ENCODE results near the gene FBXO46. TPM values are rescaled to one million over a fixed set of nuclear protein-coding genes. Genes with fewer than 3 reads are reported as not detected.

The FBXO46 gene
- total and polyA plus RNA-seq, 2 of the 13 experiments (the other 11 are each of a cell fraction or from before 2014, with no cell fraction given) = 6.2 to 6.4 TPM

DNA sequence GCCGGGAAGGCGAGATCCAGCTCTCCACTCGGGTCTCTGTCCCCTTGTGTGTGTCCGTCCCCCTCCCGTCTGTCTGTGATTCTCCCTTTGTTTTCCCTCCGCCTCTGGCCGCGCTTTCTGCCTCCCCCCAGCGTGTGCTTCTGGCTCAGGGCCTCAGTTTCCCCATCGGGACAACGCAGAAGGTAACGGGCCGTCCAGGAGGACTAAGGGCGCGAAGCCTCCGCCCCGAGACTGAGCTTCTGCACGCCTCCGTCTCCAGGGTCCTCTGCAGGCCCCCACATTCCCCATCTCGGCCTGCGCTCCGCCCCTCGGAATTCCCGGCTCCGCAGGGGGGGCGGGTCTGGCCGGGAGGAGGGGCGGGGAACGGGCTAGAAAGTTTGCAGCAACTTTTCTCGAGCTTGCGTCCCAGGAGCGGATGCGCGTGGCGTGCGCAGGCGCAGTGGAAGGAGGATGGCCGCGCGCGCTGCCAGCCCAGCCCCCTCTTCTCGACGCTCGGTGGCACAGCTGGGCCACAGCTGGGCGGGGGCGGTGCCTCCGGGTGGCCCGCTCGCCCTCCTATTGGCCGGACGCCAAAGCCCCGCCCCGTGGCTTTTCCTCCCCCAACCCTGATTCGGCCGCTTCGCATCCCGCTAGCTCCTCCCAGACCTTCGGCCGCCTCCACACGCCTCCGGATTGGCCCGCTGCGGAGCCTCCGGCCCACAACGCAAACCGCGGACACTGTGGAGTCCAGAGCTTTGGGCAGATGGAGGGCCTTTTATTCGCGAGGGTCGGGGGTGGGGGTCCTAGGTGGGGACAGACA is 38.5 kb upstream of the FBXO46 start, which contains the start of gene SIX5 (continued):
- TF ChIP-seq ZNF780A (CRISPR knock-in tag; IDR thresholded peaks at IDR 0.05) (no peak), PHF8 (CRISPR knock-in tag; IDR thresholded peaks at IDR 0.05) (peak; percentile 72), NR2F2 (IDR thresholded peaks at IDR 0.05; ENCODE audit: borderline replicate concordance, low read depth) (no peak), ZNF253 (CRISPR knock-in tag; IDR thresholded peaks at IDR 0.05; ENCODE audit: borderline replicate concordance) (no peak), CBFB (CRISPR knock-in tag; IDR thresholded peaks at IDR 0.05) (peak; percentile 85), RFX1 (IDR thresholded peaks at IDR 0.05) (no peak), RELA (CRISPR knock-in tag; IDR thresholded peaks at IDR 0.05) (peak; percentile 82; the same call in 1 of the 2 replicates), HOXA7 (CRISPR knock-in tag; IDR thresholded peaks at IDR 0.05) (no peak), ZNF446 (CRISPR knock-in tag; IDR thresholded peaks at IDR 0.05) (no peak), GABPB1 (CRISPR knock-in tag; IDR thresholded peaks at IDR 0.05) (peak; percentile 90), ZNF468 (CRISPR knock-in tag; IDR thresholded peaks at IDR 0.05) (no peak), LCORL (IDR thresholded peaks at IDR 0.05) (no peak), LCORL (CRISPR knock-in tag; IDR thresholded peaks at IDR 0.05) (no peak; the same call in 1 of the 2 replicates)
- TF ChIP-seq, protein P1, sequence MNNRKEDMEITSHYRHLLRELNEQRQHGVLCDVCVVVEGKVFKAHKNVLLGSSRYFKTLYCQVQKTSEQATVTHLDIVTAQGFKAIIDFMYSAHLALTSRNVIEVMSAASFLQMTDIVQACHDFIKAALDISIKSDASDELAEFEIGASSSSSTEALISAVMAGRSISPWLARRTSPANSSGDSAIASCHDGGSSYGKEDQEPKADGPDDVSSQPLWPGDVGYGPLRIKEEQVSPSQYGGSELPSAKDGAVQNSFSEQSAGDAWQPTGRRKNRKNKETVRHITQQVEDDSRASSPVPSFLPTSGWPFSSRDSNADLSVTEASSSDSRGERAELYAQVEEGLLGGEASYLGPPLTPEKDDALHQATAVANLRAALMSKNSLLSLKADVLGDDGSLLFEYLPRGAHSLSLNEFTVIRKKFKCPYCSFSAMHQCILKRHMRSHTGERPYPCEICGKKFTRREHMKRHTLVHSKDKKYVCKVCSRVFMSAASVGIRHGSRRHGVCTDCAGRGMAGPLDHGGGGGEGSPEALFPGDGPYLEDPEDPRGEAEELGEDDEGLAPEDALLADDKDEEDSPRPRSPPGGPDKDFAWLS (CRISPR knock-in tag; IDR thresholded peaks at IDR 0.05; ENCODE audit: borderline replicate concordance) = no peak
- TF ChIP-seq, protein P2, sequence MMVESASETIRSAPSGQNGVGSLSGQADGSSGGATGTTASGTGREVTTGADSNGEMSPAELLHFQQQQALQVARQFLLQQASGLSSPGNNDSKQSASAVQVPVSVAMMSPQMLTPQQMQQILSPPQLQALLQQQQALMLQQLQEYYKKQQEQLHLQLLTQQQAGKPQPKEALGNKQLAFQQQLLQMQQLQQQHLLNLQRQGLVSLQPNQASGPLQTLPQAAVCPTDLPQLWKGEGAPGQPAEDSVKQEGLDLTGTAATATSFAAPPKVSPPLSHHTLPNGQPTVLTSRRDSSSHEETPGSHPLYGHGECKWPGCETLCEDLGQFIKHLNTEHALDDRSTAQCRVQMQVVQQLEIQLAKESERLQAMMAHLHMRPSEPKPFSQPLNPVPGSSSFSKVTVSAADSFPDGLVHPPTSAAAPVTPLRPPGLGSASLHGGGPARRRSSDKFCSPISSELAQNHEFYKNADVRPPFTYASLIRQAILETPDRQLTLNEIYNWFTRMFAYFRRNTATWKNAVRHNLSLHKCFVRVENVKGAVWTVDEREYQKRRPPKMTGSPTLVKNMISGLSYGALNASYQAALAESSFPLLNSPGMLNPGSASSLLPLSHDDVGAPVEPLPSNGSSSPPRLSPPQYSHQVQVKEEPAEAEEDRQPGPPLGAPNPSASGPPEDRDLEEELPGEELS (CRISPR knock-in tag; IDR thresholded peaks at IDR 0.05) = peak; percentile 67
- TF ChIP-seq, protein P3, sequence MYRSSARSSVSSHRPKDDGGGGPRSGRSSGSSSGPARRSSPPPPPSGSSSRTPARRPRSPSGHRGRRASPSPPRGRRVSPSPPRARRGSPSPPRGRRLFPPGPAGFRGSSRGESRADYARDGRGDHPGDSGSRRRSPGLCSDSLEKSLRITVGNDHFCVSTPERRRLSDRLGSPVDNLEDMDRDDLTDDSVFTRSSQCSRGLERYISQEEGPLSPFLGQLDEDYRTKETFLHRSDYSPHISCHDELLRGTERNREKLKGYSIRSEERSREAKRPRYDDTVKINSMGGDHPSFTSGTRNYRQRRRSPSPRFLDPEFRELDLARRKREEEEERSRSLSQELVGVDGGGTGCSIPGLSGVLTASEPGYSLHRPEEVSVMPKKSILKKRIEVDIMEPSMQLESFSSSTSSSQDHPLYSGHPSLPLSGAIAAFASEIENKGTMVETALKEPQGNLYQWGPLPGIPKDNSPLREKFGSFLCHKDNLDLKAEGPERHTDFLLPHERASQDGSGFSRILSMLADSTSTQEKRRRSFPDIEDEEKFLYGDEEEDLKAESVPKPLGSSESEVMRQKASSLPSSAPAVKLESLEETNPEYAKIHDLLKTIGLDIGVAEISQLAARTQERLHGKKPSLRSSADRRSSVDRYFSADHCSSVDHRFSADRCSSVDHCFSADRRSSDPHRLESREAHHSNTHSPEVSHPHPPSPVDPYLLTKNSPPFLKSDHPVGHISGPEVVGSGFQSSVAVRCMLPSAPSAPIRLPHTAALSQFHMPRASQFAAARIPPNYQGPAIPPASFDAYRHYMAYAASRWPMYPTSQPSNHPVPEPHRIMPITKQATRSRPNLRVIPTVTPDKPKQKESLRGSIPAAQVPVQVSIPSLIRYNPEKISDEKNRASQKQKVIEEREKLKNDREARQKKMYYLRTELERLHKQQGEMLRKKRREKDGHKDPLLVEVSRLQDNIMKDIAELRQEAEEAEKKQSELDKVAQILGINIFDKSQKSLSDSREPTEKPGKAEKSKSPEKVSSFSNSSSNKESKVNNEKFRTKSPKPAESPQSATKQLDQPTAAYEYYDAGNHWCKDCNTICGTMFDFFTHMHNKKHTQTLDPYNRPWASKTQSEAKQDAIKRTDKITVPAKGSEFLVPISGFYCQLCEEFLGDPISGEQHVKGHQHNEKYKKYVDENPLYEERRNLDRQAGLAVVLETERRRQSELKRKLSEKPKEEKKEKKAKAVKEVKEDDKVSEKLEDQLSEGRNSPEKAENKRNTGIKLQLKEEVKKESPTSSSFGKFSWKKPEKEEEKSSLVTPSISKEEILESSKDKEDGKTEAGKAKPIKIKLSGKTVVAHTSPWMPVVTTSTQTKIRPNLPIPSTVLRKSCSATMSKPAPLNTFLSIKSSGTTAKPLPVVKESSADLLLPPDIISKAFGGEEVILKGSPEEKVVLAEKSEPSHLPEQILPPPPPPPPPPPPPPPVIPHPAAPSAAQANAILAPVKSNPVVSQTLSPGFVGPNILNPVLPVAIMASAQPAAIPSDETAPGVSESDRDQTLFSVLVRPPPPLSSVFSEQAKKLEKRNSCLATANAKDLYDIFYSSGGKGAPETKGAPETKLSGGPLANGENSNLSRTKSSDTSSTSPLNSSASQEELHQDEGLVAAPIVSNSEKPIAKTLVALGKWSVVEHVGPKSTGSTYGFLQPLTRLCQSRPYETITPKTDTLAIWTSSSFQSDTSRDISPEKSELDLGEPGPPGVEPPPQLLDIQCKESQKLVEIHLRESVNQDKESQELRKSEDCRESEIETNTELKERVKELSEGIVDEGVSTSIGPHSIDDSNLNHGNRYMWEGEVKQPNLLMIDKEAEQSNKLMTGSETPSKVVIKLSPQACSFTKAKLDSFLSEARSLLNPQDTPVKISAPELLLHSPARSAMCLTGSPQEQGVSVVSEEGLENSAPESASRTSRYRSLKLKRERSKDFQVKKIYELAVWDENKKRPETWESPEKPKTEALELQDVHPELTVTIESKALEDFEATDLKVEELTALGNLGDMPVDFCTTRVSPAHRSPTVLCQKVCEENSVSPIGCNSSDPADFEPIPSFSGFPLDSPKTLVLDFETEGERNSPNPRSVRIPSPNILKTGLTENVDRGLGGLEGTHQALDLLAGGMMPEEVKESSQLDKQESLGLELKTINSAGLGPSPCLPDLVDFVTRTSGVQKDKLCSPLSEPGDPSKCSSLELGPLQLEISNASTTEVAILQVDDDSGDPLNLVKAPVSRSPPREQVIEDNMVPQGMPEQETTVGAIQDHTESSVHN (CRISPR knock-in tag; IDR thresholded peaks at IDR 0.05) = no peak
- TF ChIP-seq, protein P4, sequence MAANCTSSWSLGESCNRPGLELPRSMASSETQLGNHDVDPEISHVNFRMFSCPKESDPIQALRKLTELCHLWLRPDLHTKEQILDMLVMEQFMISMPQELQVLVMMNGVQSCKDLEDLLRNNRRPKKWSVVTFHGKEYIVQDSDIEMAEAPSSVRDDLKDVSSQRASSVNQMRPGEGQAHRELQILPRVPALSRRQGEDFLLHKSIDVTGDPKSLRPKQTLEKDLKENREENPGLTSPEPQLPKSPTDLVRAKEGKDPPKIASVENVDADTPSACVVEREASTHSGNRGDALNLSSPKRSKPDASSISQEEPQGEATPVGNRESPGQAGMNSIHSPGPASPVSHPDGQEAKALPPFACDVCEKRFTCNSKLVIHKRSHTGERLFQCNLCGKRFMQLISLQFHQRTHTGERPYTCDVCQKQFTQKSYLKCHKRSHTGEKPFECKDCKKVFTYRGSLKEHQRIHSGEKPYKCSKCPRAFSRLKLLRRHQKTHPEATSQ (CRISPR knock-in tag; IDR thresholded peaks at IDR 0.05; ENCODE audit: borderline replicate concordance) = no peak
